NCI-H2081 treated with DMSO at 0.1 percent for 48 hours (cell line): ENCODE data around the gene TBCD.
"Not testable (repeated sequence)": the region's sequence is repeated elsewhere in the genome, so short reads cannot be mapped to it uniquely, and the experiment has no call there.

Source experiments
- DNase-seq: peaks from one replicate; lab custom pipeline; 2025; lab: John Stamatoyannopoulos, UW

Gene TBCD

DNA sequence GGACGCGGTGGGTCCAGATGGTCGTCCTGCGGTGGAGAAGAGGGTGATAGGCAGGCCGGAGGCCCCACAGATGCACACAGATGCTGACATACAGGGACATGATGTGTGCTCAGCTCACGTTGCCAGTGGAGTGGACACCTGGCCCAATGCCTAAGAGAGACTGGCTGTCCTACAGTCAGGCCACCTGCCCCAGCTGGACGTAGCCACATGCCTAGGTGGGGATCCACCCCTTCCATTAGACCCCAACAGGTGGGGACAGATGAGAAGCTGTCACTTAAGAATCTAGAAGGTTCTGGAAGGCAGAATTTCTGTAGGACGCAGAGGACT lies 205.6 kb downstream of the TBCD start:
- DNase-seq = no peak

DNA sequence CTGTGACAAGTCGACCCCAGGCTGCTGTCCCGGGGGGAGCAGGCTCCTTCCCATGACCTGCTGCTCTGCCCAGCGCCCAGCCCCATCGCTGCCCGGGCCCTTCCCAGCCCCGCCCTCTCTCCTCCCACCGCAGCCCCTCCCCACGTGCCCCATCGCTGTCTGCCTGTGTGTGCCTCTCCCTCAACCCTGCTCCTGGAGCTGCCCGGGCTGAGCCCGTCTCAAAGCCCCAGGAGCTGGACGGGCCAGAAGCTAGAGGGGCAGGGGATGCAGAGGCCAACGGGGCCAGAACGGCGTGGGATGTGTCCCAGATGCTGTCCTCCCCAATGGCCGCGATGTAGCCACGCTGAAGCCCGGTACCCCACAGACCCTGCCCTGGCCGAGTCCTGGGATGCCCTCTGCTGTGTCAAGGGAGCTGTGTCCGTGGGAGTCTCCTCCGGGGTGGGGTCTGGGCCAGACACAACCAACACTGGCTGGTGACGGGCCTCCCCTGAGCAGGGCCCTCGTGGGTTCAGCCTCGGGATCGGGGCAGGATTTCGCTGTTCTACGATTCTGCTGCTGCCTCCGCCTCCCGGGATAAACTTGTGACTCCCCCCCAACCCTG lies 206.2 kb downstream of the TBCD start:
- DNase-seq = no peak

DNA sequence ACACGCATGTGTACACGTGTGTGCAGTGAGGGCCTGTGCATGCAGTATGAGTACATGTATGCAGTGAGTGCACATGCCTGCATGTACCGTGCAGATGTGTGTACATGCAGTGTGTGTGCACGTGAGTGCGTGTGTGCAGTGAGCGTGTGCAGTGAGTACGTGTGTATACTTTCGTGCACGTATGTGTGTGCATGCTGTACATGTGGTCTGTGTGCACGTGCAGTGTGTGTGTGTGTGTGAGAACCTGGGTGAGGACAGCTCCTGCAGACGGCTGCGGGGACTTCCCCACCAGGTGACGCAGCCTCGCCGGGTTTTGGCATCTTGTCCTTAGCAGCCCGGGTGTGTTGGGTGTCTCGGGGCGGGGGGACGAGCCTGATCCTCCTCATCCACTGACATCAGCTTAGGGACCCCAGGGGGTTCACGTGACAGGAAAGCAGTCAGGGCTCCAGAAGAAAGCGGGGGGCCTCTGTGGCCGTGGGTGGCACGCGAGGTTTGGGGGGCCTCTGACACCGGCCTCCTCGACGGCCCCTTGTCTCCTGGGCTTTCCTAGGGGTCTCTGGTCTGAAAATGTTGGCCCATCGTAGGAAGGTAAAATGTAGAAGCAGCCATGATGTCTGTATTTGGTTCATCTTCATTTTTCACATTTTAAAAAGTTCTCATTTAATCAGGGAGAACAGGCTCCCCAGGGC lies 207.5 kb downstream of the TBCD start:
- DNase-seq = no peak

DNA sequence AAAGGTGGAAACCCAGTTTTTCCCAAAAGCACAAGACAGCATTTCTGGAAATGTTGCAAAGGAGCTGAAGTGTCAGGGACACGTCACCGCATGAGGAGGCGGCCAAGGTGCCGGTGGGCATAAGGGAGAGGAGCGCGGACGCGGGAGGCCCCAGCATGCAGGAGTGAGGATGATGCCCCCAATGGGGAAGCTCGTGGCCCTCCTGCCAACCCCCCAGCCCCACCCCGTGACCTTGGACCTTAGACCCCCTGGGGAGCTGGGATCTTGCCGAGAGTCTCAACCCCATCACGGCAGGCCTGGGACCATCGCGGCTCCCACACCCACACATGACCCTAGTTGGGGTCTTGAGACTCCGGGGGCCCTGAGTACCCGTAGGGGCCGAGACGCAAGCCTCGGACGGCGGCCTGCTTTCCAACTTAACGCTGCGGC lies 208.1 kb downstream of the TBCD start:
- no peak for DNase-seq

DNA sequence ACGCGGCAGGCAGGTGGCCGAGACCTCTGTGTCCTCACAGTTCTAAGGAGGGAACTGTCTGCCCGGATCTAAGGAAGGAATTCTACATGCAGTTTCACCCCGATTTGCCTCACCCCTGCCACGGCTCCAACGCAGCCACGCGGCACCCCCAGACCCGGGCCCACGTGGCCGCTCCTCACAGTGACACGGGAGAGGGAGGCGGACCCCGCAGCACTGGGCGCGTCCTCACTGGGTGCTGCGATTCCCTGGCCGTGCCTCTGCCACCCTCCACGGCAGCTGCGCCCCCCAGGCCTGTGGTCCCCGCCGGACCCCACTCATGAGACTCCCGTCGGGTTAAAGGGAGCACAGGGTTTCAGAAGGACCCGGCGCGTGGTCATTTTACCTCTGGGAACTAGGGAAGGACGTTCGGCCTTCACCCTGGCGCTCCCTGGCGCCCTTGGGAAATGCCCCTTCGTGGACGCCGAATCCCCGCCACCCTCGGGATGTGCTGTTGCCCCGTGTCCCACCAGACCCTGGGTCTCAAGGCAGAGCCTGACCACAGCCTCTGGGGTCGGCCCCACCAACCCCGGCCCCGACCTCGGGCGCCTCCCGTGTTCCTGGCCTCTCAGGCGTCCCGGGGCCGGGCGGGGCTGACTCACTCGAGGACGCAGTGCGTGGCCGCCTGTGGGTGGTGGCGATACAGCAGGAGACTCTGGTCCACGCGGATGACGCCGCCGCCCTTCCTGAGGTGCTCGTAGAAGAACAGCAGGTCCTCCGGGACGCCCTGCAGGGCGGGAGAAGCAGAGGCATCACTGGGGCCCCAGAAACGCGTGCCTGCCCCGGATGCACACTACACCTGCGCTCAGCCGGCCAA lies 208.8 kb downstream of the TBCD start:
- DNase-seq = no peak

- DNase-seq = no peak
Measured at GRCh38 chr17:82961366-82962162, 209.7 kb downstream of the TBCD start.

DNA sequence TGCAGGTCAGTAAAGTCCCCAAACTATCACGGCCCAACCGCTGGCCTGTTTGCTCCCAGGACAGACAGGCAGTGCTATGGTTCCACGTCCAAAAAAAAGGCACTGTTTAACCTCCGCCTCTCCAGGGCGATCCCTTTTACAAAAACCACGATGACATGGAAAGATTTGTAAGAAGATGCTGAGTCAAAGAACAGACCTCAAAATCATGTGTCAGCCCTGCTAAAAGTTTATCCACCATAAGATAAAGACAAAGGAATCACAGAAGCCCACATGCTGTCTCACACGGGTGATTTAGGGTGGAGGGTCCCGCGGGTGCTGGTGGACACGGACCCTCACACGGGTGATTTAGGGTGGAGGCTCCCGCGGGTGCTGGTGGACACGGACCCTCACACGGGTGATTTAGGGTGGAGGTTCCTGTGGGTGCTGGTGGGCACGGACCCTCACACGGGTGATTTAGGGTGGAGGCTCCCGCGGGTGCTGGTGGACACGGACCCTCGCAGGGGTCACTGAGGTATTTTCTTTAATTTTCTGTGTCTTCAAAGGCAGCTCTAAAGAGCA lies 210.4 kb downstream of the TBCD start:
- no peak for DNase-seq

GRCh38 chr17:82963104-82963950 lies 211.5 kb downstream of the TBCD start:
- no peak for DNase-seq

- DNase-seq = not testable (repeated sequence)
Measured at GRCh38 chr17:82964451-82964850, 212.6 kb downstream of the TBCD start.

GRCh38 chr17:82964851-82965341 lies 213.0 kb downstream of the TBCD start:
- DNase-seq = no peak

DNA sequence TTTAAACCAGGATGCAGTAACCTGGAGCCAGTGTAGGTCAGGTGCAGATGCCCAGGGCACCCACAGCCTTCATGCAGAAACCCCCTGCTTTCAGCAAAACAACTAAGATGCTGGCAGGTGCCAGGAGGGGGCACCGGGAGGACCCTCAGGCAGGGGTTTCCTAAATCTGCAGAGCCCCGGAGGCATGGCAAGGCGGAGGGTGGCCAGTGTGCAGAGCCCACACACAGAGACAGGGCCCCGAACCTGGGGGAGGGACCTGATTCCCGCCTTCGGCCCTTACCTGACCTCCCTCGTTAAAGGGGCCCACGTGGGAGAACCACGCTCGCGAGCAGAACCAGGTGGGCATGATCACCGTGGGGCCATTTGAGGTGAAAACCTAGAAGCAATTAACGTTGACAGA lies 213.5 kb downstream of the TBCD start:
- DNase-seq = no peak

- DNase-seq = no peak
Measured at GRCh38 chr17:82966415-82966814, 214.6 kb downstream of the TBCD start.

DNA sequence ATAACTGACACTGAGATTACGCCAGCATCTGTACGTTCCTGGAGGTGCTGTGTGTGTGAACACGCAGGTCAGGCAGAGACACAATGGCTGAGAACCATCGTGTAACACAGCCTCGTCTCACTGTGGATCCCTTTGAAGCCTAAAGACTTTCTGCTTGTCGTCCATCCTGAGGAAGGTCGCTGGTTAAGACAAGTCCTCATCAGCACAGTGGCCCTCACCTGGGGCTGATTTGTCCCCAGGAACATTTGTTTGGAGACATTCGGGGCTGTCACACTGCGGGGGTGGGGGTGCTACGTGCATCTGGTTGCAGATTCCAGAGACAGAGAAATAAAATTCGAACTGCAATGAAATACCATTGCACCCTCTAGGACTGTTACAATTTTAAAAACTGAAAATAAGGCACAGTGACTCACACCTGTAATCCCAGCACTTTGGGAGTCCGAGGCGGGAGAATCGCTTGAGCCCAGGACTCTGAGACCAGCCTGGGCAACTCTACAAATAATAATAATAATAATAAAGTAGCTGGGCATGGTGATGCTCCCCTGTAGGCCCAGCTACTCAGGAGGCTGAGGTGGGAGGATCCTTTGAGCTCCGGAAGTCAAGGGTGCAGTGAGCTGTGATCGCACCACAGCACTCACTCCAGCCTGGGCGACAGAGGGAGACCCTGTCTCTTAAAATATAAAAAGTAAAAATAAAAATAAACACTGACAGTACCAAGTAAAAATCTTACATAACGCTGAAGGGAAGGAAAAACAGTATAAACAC lies 215.6 kb downstream of the TBCD start:
- DNase-seq = no peak

- DNase-seq = not testable (repeated sequence)
Measured at GRCh38 chr17:82968033-82968841, 216.4 kb downstream of the TBCD start.

- DNase-seq = no peak
Measured at GRCh38 chr17:82970067-82970466, 218.2 kb downstream of the TBCD start.

DNA sequence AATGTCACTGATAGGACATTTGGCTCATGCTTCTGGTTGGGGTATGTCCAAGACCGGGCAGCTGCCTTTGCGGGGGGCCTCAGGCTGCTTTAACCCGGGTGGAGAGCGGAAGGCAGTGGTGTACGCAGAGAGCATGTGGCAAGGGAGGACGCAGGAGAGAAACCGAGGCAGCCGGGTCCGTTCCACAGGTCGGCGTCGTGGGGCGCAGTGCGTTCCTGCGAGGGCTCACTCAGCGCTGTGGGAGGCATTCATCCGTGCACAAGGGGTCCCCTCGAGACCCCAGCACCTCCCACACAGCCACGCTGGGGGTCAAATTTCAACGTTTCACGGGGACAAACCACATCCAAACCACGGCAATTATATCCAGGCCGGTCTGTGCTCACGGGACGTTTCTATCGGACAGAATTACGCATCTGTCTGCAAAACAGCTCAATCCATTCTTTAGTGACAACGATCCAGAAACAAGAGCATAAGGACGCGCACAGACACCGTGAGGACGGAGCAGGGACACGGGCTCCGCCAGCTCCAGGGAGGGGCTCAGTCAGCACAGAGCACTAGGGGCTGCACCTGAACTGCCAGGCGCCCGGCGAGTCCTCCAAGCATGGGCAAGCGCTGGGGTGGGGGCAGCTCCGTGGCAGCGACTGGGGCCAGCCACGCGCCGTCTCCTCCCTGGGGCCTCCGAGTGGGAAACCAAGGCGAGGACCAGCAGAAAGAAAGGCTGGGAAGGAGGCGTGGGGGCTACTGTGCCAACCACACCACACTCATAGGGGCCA lies 219.1 kb downstream of the TBCD start:
- no peak for DNase-seq

DNA sequence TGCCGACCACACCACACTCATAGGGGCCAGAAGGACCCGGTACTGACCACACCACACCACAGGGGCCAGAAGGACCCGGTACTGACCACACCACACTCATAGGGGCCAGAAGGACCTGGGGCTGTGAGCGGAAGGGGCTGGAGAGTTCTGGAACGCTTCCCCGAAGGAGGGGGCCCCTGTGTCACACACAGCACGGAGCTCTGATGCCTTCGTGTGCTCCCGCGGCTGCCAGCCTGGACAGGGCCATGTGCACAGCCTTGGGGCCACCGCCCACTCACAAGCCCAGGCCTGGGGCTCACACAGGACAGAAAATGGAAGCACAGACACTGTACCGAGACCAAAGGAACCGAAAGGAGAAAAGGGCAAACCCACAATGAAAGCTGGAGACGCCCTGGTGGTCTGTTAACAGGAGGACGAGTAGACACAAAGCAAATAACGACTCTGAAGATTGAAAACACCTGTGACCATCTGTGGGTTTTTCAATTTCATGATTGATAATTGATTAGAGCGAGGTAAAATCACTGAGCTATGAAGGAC lies 221.0 kb downstream of the TBCD start:
- no peak for DNase-seq

- no peak for DNase-seq
Measured at GRCh38 chr17:82973456-82974135, 221.7 kb downstream of the TBCD start.
